K562 (cell line): ENCODE data around the gene HMG20B. TPM values are rescaled to one million over a fixed set of nuclear protein-coding genes. Genes with fewer than 3 reads are reported as not detected.

Experiments
- ATAC-seq: fragments of 200-7000 bp; cut with Tn5 transposase; 3 replicates; pipeline ENCODE4 v1.9.1; 2020; ENCODE audit warnings: moderate library complexity
- BruUV-seq: library from RNA; stranded (reverse); fragments of 400-500 nt; replicated peaks from 2 replicates; lab custom pipeline; 2021; lab: Mats Ljungman, UMichigan
- CTCF ChIA-PET: fragments of 300-600 bp; formaldehyde crosslinking; extraction: SDS; loops from one replicate; lab custom pipeline; 2021; ENCODE audit warnings: low intra/inter-chr PET ratio; lab: Yijun Ruan, JAX
- POLR2A ChIA-PET: fragments of 300-600, 350-650 bp; sonication (Branson Sonifier 250); formaldehyde crosslinking; extraction: SDS; loops from one replicate; lab custom pipeline; 2021; ENCODE audit warnings: antibody characterized with exemption, inconsistent platforms; lab: Yijun Ruan, JAX
- DNase-seq, 4 experiments: peaks; one replicate each; pipeline versions ENCODE4 v3.0.0 to v3.0.0-alpha.2; 2011 to 2018; ENCODE audit warnings: low spot score in 3 of 4, mixed read lengths in 3 of 4; ENCODE audit errors: extremely low read depth in 1 of 4
- FAIRE-seq: peaks from 2 replicates; lab custom pipeline; 2011; peaks lifted over from hg19 to GRCh38; lab: Jason Lieb, UNC
- H2AFZ ChIP-seq: 2 replicates; pipeline ENCODE4 v1.6.0; 2011; ENCODE audit warnings: low read depth, low read length, control low read depth, inconsistent platforms
- H3K27ac ChIP-seq: fragments of 200-600 bp; 3 replicates; pipeline ENCODE4 v1.8.0; 2011; ENCODE audit warnings: low read depth, mild to moderate bottlenecking, control low read depth, inconsistent platforms, low read length, moderate library complexity, mixed read lengths; ENCODE audit errors: extremely low read depth
- H3K27me3 ChIP-seq, 2 experiments: fragments of 300-600 bp in 1 of 2; 2 replicates in 1 of 2; 3 replicates in 1 of 2; pipeline versions ENCODE4 v1.6.0 to v1.8.0; 2011; ENCODE audit warnings: inconsistent platforms in 2 of 2, low read length in 2 of 2, mild to moderate bottlenecking in 1 of 2, mixed read lengths in 1 of 2, moderate library complexity in 1 of 2; ENCODE audit not compliant: control insufficient read depth in 2 of 2, insufficient read depth in 2 of 2
- H3K36me3 ChIP-seq: fragments of 300-600 bp; 3 replicates; pipeline ENCODE4 v1.8.0; 2011; ENCODE audit warnings: mild to moderate bottlenecking, low read length, inconsistent platforms; ENCODE audit not compliant: control insufficient read depth, insufficient read depth
- H3K4me1 ChIP-seq, 2 experiments: fragments of 200-600 bp in 1 of 2; replicated peaks in 1 of 2; 2 replicates in 1 of 2; 3 replicates in 1 of 2; pipeline versions ENCODE4 v1.5.1 to v1.8.0; 2011; ENCODE audit warnings: inconsistent platforms in 2 of 2, low read length in 2 of 2, mild to moderate bottlenecking in 1 of 2, mixed read lengths in 1 of 2, moderate library complexity in 1 of 2; ENCODE audit not compliant: control insufficient read depth in 2 of 2, insufficient read depth in 2 of 2
- H3K4me2 ChIP-seq: 2 replicates; pipeline ENCODE4 v1.6.1; 2011; ENCODE audit warnings: low read length, control low read depth, inconsistent platforms, mixed read lengths; ENCODE audit not compliant: insufficient read depth
- H3K4me3 ChIP-seq: fragments of 200-600 bp; sonication (generic), shearing (Covaris generic); 2 replicates; pipeline ENCODE4 v1.5.1; 2016; ENCODE audit warnings: control low read depth, inconsistent platforms
- H3K79me2 ChIP-seq: fragments of 200-600 bp; 3 replicates; pipeline ENCODE4 v1.8.0; 2011; ENCODE audit warnings: low read length, inconsistent platforms; ENCODE audit not compliant: control insufficient read depth, insufficient read depth
- H3K9ac ChIP-seq, 2 experiments: 2 replicates each; pipeline versions ENCODE4 v1.6.0 to v1.6.1; 2011; ENCODE audit warnings: low read depth in 2 of 2, low read length in 2 of 2, control low read depth in 1 of 2, inconsistent platforms in 1 of 2, mild to moderate bottlenecking in 1 of 2, mixed read lengths in 1 of 2; ENCODE audit not compliant: insufficient read depth in 1 of 2
- H3K9me1 ChIP-seq: one replicate; pipeline ENCODE4 v1.6.0; 2011; ENCODE audit warnings: inconsistent platforms, mild to moderate bottlenecking, low read length, moderate library complexity; ENCODE audit not compliant: control insufficient read depth, insufficient read depth
- H3K9me3 ChIP-seq: replicated peaks from 2 replicates; pipeline ENCODE4 v1.5.1; 2011; ENCODE audit warnings: low read depth, low read length, inconsistent platforms; ENCODE audit not compliant: control insufficient read depth, insufficient read depth
- H4K20me1 ChIP-seq: replicated peaks from 2 replicates; pipeline ENCODE4 v1.6.1; 2011; ENCODE audit warnings: low read length, inconsistent platforms, mixed read lengths; ENCODE audit not compliant: control insufficient read depth, insufficient read depth
- BCOR ChIP-seq: fragments of 450-650 bp; IDR thresholded peaks from 2 replicates; pipeline ENCODE4 v1.6.1; 2016
- CBX1 ChIP-seq: sonication (generic); IDR thresholded peaks from 2 replicates; pipeline ENCODE4 v1.6.1; 2016; ENCODE audit warnings: antibody characterized with exemption, low read depth, mild to moderate bottlenecking
- CGGBP1 ChIP-seq: fragments of 250-450 bp; sonication (Bioruptor Pico); IDR thresholded peaks from 2 replicates; pipeline ENCODE4 v1.9.0; 2021; ENCODE audit warnings: mild to moderate bottlenecking
- CREB1 ChIP-seq, 2 experiments: sonication (generic) in 1 of 2; formaldehyde crosslinking in 1 of 2; IDR thresholded peaks; 2 replicates each; pipeline versions ENCODE4 v1.6.1 to v1.8.0; 2012 to 2022; ENCODE audit warnings: inconsistent platforms in 1 of 2, mild to moderate bottlenecking in 1 of 2, missing genetic modification reagents in 1 of 2, moderate library complexity in 1 of 2
- DPF2 ChIP-seq: fragments of 450-650 bp; IDR thresholded peaks from 2 replicates; pipeline ENCODE4 v1.6.1; 2016
- ETV1 ChIP-seq: fragments of 450-650 bp; conservative IDR thresholded peaks from 2 replicates; pipeline ENCODE4 v1.6.1; 2016; ENCODE audit warnings: missing genetic modification characterization, control low read depth, low read depth, missing compliant biosample characterization
- HNRNPUL1 ChIP-seq: fragments of 200-400 bp; formaldehyde crosslinking; IDR thresholded peaks from 2 replicates; pipeline ENCODE4 v1.6.1; 2017; ENCODE audit warnings: low read length
- NR2C2 ChIP-seq, 2 experiments: fragments of 200-800 bp in 1 of 2; sonication (Bioruptor generic) in 1 of 2; sonication (generic) in 1 of 2; formaldehyde crosslinking in 1 of 2; IDR thresholded peaks; 2 replicates each; pipeline versions ENCODE4 v1.6.1 to v1.8.0; 2016 to 2022; ENCODE audit warnings: mild to moderate bottlenecking in 1 of 2, missing compliant biosample characterization in 1 of 2, missing genetic modification characterization in 1 of 2, missing genetic modification reagents in 1 of 2
- RAD51 ChIP-seq: fragments of 450-650 bp; IDR thresholded peaks from 2 replicates; pipeline ENCODE4 v1.7.1; 2016; ENCODE audit warnings: low read depth, mild to moderate bottlenecking, borderline replicate concordance
- ZBTB49 ChIP-seq: sonication (generic); formaldehyde crosslinking; IDR thresholded peaks from 2 replicates; pipeline ENCODE4 v1.8.0; 2022; ENCODE audit warnings: missing genetic modification reagents, mild to moderate bottlenecking, borderline replicate concordance
- ZFP91 ChIP-seq: sonication (generic); formaldehyde crosslinking; IDR thresholded peaks from 2 replicates; pipeline ENCODE4 v1.8.0; 2022; ENCODE audit warnings: mild to moderate bottlenecking, missing genetic modification reagents
- ZNF217 ChIP-seq: sonication (generic); formaldehyde crosslinking; IDR thresholded peaks from 2 replicates; pipeline ENCODE4 v1.8.0; 2022; ENCODE audit warnings: mild to moderate bottlenecking, missing genetic modification reagents
- ZNF609 ChIP-seq: sonication (generic); formaldehyde crosslinking; IDR thresholded peaks from 2 replicates; pipeline ENCODE4 v1.8.1; 2023; ENCODE audit warnings: missing genetic modification reagents, mild to moderate bottlenecking, borderline replicate concordance
- WGBS: fragments of 100-300 bp; shearing (Covaris generic); methylation state at CpG from one replicate; pipeline ENCODE4 v1.1.6; 2016; ENCODE audit warnings: low coverage, mixed read lengths; ENCODE audit not compliant: insufficient coverage; ENCODE audit errors: missing lambda C conversion rate; 5-methylcytosine and 5-hydroxymethylcytosine counted together
- in situ Hi-C: fragments of 300-500 bp; cut with MboI; formaldehyde crosslinking; loops from 4 replicates; pipeline ENCODE4 v1.15.0; 2018; ENCODE audit warnings: inconsistent platforms, mixed read lengths
- intact Hi-C: fragments of 100-400 bp; cut with micrococcal nuclease; formaldehyde crosslinking; loops from 2 replicates; pipeline ENCODE4 v1.14.2; 2022
- polyA plus RNA-seq, 8 experiments: library from polyadenylated mRNA; depleted of rRNA in 4 of 8; stranded (reverse) in 5 of 8; unstranded in 3 of 8; fragments of >200 nt; fragmentation: Nextera tagmentation in 2 of 8; fragmentation: Illumina TruSeq in 1 of 8; extraction: Ambion mirVana in 2 of 8; extraction: Trizol in 1 of 8; gene quantifications; 2 replicates each; pipeline versions ENCODE4 v1.2.1 to v1.2.3, GENCODE V29; 2011 to 2014; ENCODE audit warnings: inconsistent platforms in 1 of 8, missing spikeins in 1 of 8
- total RNA-seq, 7 experiments: library from RNA; depleted of rRNA in 6 of 7; stranded (reverse); fragments of >200 nt in 6 of 7; fragmentation: Illumina TruSeq in 2 of 7; extraction: Trizol in 2 of 7; gene quantifications; 2 replicates each; pipeline versions ENCODE4 v1.2.1 to v1.2.3, GENCODE V29; 2011 to 2021; ENCODE audit warnings: low replicate concordance in 1 of 7

HMG20B gene
- total and polyA plus RNA-seq, 9 of the 15 experiments (the other 6 are each of a cell fraction or from before 2014, with no cell fraction given): 0.35 to 172 (median 38.6) TPM

GRCh38 chr19:3627351-3627723 lies 54.6 kb downstream of the HMG20B start:
- Histone ChIP-seq H4K20me1 (peaks cover 11% of the 10 kb centered on the region; the same call in 1 of the 2 replicates), H3K9me1 (no peaks in the 10 kb centered on the region), H3K4me3 (no peak overlapping the region), H3K9me3 (no peaks in the 10 kb centered on the region), H3K9ac (no peak overlapping the region), H3K4me2 (peak overlapping the region; percentile 93), H2AFZ (peak overlapping the region; percentile 88), H3K4me1 (peaks cover 0 to 45% of the 10 kb centered on the region in 2 experiments; a peak in 3 of 5 replicates), H3K79me2 (peaks cover 28% of the 10 kb centered on the region), H3K27ac (no peak overlapping the region), H3K27me3 (no peaks in the 10 kb centered on the region), H3K36me3 (peaks cover 29% of the 10 kb centered on the region; the same call in 1 of the 3 replicates)
- in situ Hi-C loops (no loop called here), intact Hi-C loops (no loop called here)
- POLR2A ChIA-PET: interaction anchor here (0.5 to 1.1 kb wide), 7 partner anchors 12 to 353 kb away, joined by 3 to 5 read pairs (median 3); no protein-coding TSS in a partner anchor
- CTCF ChIA-PET: no interaction called here
- no TSS peak for BruUV-seq
- DNase-seq: no peak
- no peak for ATAC-seq
- WGBS: 53% methylated on average over 7 of the region's 7 CpGs
- FAIRE-seq: no peak
- TF ChIP-seq RAD51 (no peak), CGGBP1 (no peak), HNRNPUL1 (no peak), DPF2 (0 out of 2 replicates have a peak, but pooled peaks have one; percentile 53), ETV1 (tag) (0 out of 2 replicates have a peak, but pooled peaks have one; percentile 7), BCOR (peak; percentile 100), CBX1 (peak; percentile 100), CREB1 (IDR thresholded peaks at IDR 0.05) (no peak), CREB1 (CRISPR knock-in tag; IDR thresholded peaks at IDR 0.05) (no peak), ZBTB49 (0 out of 2 replicates have a peak, but pooled peaks have one; percentile 40), ZFP91 (no peak), NR2C2 (CRISPR knock-in tag; IDR thresholded peaks at IDR 0.05) (no peak), NR2C2 (tag; IDR thresholded peaks at IDR 0.05) (0 out of 2 replicates have a peak, but pooled peaks have one; percentile 15), ZNF609 (no peak), ZNF217 (no peak)
